DMS153 treated with DMSO at 0.1 percent for 48 hours (cell line): ENCODE data around the gene PRXL2B.
A peak's percentile ranks its signal among the peaks of the same experiment; 100 is the strongest.

Source experiments
- DNase-seq: peaks from one replicate; lab custom pipeline; 2025; ENCODE audit not compliant: unreplicated experiment; lab: John Stamatoyannopoulos, UW

Gene PRXL2B

DNA sequence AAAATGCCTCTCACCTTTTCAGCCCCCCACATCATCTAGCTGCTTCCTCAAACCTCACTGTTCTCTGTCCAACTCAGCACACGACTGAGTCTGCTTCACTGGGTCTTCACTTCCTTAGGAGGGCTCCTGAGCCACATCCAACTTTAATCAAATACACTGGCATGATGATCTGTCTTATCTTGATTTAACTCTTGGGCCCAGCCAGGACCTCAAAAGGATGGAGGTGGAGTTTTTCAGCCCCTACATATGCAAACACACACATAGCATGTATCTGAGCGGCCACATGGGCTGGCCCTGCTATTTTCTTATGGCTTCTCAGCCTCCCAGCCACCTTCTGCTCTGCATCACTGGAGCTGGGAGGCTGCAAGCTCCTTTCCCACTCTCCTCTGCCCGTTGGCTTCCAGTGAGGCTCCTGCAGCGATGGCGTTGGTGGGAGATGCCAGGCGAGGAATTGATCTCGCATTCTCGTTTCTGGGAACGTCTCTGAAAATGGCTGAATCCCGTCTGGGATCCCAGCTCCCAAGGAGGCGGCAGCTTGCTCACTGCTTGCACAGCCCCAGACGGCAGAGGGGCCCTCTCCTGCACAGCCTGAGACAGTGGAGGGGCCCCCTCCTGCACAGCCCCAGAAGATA lies 1.8 kb upstream of the PRXL2B start:
- DNase-seq = no peak

DNA sequence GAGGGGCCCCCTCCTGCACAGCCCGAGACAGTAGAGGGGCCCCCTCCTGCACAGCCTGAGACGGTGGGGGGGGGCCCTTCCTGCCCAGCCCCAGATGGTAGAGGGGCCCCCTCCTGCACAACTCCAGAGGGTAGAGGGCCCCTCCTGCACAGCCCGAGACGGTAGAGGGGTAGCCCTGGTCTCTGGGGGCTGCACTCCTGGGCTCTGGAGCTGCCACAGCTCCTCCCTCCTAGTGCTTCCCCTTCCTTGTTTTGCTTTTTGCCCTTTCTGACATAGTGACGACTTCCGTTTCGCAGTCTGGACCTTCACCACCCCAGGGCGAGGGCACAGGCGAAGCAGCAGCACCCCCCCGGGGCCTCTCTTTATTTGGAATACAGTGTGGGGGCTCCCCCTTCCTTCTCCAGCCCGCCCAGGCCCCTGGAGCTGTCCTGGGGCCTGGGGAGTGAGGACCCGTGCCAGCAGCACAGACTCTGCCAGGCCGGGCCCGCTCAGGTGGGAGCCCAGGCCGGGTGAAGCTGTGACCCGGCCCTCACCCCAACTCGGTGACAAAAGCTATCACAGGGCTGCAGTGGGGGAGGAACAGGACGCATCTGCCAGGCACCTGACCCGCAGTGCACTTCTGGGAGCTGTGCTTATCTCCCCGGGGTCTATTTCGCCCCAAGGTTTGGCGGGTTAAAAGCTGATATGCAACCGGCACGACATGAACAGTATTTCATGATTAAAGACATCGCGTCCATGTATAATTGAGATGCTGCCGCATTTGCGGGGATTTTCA lies 1.1 kb upstream of the PRXL2B start:
- DNase-seq = peak; percentile 78

DNA sequence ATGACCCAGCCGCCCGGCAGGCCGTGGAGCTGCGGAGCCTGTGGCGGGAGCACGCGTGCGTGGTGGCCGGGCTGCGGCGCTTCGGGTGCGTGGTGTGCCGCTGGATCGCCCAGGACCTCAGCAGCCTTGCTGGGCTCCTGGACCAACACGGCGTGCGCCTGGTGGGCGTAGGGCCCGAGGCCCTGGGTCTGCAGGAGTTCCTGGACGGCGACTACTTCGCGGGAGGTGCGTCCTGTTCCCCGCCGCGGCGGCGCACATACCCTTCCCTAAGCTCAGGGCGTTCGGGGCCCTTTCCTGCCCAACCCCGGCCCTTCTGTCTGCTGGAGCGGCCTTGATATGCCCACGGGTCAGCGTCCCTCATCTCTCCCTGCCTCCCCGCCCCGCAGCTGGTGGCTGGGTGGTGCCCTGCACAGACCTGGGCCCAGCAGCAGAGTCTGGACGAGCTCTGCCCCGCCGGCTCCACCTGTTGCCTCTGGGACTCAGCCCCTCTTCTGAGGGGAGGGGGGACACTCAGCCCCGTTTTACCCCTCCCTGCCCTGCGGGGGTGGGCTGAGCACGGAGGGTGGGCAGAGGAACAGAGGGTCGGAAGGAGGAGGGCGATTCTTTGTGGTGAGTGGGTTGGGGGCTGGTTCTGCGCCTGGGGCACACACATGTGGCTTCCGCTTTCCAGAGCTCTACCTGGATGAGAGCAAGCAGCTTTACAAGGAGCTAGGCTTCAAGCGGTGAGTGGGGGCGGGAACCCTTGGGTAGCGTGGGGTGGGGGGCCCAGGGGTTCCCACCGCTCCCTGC lies 688 bp downstream of the PRXL2B start:
- DNase-seq = no peak

DNA sequence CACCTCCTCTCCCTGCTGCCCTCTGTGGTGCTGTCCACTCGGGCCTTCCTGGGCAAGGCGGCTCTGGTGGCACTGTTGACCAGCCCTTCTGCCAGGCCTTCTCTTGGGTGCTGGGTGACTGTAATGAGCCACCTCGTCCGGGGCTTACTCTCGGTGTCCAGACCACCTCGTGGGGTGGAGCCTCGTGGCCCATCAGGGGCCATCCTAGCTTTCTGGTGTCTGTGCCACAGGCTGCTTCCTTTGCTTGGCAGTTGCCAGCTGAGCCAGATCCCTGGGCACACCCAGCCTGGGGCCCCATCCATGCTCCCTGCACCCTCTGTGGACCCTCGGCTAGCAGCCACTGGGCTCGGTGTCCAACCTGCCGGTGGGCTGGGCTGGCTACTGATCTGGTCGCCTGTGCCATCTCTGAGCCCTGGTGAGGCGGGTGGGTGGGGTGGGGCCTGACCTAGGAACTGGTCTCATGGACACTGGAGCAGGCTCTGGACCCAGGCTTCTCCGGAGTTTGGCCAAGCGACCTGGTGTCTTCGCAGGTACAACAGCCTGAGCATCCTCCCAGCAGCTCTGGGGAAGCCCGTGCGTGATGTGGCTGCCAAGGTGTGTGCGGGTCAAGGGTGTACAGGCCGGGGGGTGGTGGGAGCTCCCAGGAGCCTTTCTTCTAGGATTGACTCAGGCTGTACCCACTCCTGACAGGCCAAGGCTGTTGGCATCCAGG lies 1.4 kb downstream of the PRXL2B start:
- no peak for DNase-seq

DNA sequence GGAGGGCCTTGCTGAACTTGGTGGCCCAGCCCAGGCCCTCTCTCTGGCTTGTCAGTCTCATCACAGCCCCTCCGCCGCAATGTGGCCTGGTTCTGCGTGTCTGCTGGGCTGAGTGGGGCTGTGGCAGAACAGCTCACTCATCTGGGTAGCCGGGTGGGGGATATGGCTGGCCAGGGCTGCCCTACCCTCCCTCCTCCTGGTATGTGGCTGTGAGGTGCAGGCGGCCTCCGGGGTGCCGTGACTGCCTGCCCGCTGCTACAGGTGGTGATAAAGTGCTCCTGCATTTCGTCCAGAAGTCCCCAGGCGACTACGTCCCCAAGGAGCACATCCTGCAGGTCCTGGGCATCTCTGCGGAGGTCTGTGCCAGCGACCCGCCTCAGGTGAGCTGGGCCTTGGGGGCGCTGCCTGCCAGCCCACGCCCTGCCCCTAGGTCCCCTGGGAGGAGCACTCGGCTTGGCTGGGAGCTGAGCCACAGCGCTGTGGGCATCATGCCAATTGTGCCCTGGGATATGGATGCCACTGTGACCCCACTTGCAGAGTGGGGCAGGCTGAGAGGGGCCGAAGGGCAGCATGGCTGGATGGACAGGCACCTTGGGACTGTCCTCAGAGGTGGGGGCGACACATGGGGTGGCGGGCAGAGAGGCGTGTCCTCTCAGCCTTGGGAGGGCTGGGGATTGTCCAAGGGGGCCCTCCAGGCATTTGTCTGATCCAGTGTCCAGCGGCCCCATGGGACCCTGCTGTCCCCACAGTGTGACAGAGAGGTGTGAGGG lies 2.3 kb downstream of the PRXL2B start:
- peak; percentile 48 for DNase-seq

DNA sequence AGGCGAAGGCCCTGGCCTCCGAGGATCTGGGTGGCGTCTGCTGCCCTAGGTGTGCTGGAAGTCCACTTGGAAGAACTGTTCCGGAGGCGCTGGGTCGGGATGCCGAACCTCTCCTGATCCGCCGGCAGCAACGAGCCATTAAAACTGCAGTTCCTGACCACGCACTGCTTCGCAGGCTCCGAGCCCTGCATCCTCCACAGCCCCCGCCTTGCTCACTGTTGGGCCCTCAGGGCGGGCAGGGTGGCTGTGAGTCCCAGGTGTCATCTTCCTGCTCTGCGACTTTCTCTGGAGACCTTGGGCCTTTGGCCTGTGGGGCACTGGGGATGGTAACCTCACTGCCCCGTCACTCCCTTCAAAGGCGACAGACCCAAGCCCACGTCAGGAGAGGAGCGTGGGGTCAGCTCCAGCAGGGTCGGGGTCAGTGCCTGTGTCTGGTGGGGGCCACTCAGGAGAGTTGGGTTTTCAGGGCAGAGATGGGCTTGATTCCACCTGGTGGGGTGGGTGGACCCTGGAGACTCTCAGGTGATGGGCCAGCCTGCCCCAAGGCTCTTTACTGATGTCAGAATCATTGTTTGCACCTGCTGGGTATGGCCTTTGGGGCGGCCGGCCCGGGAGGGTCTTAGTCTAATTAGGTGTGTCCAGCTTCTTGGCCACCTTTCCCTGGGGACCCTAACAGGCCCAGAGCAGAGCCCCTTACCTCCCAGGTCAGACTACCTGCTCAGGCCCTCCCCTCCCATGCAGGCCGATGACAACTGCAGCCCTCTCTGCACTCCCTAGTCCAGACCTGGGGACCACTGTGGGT lies 3.1 kb downstream of the PRXL2B start:
- DNase-seq = no peak

DNA sequence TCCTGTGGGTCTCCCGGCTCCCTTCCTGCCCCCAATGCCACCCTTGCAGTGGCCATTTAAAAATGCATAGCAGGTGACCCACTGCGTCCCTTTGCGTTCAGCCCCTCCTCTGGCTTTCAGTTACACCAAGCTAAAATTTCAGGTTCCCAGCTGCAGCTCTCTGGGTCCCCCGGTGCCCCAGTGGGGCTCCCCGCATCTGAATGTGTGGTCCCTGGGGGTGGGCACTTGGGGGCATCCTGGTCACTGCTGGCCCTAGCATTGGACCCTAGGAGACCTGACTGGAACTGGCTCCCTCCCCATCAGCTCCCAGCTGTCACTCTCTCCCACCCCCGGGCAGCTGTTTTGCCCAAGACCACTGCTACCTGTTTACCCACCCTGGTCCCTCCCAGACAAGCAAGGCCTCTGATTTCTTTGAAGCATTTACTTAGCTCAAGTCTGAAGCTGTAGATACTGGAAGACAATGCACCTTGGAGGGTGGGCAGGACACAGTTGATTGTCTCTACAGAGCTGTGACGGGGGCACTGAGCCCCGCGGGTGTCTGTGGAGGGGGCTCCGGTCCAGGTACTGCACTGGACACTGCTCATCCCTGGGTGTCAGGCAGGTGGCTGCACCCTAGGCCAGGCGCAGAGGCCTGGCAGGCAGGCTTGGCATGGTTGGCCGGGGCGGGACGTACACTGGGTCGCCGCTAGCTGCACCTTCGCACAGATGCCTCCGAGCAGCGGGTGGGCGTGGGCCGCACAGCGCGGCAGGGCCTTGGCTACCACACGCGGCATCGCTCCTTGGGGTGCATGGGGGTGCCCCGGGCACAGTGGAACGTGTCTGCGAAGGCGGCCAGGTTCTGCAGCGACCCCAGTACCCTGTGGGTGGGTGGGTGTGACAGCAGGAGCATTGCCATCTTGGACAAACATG lies 3.9 kb downstream of the PRXL2B start:
- no peak for DNase-seq

DNA sequence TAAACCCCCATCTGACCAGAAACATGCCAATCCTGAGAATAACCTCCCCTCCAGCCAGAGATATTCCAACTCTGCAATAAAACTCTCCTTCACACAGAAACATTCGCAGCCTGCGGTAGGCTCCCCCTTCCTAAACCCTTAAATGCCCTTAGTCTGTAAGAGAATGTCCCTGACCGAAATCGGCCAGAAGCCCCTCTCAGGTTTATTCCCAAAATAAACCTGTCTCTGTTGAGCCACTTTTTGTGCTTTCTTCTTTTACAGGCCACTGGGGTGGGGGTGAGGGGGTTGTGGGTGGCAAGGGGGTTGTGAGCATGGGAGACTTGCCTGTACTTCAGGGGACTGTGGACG lies 4.6 kb downstream of the PRXL2B start:
- DNase-seq = no peak

DNA sequence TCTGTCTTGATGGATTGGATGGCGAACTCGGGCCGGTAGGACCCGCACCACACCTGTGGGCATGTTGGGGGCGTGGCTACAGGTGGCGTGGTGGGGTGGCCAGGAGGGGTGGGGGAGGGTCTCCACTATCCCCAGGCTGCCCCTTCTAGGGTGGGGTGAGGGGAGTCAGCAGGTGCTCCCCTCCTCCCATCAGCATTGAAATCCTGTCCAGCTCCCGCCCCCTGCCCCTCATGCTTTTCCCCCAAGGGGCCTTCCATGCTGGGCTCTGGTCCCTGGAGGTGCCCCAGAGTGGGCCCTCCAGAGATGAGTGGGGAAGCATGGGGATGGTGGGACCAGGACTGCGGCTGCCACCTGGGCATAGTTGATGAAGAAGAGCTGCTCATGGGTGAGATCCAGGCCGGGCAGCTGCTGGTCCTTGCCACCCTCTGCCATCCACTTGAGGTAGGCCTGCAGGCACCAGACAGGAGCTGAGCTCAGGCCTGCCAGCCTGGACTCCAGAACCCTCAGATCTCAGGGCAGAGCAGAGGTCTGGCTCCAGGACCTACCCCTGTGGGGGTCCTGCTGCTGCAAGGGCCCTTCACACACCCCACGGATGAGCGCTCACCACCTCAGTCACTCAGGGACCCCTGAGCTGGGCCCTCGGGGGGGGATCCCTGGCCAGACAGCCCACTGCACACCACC lies 5.1 kb downstream of the PRXL2B start:
- no peak for DNase-seq

DNA sequence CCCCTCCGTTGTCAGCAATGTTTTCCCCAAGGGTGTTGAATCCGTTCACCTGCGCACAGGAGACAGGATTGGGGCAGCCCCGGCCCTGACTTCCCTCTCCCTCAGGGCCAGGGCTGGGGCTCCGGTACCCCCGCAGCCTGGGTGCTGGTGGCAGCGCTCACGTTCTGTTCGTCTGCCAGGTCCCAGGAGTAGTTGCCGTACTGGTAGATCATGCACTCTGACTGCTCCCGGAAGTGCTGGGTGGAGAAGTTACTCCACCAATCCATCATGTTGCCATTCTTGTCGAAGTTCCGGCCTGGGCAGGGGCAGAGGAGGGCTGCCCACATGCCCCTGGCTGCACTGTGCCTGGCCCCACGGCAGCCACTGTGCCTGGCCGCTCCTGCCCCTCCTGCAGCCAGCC lies 6.1 kb downstream of the PRXL2B start:
- DNase-seq = peak; percentile 72

DNA sequence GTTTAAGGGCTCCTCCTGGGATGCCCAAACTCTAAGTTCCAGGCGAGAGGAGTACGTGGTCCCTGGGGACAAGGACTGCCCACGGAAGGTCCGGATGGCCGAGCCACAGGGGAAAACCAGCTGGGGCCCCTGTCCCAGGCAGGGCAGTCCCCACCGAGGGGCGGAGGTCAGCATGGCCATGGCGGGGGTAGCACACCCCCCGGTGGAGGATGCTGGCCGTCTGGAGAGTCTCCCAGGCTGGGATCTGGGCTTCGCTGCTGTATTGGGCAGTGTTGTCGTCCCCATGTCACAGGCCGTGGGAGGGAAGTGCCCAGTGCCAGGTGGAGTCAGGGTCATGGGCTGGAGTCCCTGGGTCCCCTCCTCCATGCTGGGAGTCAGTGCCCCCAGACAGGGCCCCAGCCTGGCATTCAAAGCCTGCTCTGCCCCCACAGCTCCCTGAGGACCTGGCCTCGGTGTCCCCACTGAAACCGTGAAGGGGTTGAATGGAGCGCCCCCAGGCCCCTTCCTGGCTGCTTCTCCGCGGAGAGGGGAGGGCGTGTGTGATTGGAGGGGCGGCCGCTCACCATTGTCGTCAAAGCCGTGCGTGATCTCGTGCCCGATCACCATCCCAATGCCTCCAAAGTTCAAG lies 6.8 kb downstream of the PRXL2B start:
- DNase-seq = no peak

DNA sequence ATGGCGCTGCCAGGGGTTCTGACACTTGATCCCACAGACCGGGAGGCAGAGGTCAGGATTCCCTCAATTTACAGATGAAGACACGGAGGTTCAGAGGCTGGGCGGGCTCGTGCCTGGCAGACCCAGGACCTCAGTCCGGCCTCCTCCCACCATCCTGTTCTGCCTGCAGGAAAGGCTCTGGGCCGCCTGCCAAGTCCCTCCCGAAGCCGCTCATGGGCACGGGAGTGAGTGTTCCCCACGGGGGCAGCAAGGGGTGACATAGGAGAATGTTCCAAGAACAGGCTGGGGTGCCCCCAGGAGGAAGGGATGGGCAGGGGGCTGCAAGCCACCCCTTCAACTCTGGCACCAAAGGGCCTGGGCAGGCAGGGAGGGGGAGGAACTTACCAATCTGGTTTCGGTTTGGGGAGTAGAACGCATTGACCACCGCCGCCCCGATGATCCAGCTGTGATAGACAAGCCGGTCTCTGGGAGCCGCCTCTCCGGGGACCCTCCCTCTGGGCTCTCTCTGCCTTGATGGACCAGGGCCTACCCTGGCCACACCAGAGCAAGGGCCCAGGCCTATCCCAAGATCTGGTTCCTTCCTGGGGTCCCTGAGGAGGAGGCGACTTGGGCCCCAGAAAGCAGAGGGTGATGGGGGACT lies 7.5 kb downstream of the PRXL2B start:
- peak; percentile 91 for DNase-seq

DNA sequence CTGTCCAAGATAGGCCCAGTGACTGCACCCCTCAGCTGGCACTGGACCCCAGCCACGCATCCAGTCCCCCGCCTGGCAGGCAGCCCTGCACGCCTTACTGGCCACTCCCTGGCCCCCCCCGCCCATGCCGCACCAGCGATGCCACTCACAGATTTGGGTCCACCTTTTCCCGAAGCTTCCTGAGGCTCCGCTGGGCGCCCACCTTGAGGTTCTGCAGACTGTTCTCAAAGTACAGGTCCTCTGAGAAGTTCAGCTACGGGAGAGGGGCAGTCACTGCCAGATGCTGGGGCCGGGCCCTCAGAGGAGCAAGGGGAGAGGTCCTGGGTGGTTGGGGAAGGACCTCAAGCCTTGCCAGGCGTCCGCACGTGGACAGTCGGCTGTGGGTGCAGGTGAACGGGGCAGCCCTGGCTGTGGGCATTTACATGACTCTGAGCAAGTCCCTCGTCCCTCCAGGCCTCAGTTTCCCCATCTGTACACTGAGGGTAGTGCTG lies 8.1 kb downstream of the PRXL2B start:
- DNase-seq = no peak

DNA sequence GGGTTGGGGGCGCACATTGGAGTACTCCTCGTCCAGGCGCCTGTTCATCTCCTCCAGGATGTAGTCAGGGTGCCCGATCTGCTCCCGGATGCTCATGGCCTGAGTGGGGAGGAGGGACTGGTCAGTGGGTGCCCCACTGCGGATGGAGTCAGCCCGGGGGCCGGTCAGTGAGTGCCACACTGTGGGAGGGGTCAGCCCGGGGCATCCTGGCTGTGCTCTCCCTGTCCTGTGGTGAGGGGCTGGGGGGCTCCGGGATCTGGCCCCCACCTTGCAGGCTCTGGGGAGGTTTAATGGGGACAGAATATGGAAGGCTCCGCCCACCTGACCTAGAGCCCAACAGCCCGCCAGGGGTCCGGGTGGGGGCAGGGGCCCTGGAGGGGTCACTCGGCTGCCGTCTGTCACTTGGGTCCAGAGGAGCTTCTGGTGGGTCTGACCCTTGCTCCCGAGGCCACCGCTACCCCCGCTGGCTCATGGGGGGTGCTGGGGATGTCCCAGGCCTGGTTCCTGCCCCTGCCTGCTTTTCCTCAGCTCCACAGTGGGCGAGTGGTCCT lies 8.8 kb downstream of the PRXL2B start:
- DNase-seq = no peak

DNA sequence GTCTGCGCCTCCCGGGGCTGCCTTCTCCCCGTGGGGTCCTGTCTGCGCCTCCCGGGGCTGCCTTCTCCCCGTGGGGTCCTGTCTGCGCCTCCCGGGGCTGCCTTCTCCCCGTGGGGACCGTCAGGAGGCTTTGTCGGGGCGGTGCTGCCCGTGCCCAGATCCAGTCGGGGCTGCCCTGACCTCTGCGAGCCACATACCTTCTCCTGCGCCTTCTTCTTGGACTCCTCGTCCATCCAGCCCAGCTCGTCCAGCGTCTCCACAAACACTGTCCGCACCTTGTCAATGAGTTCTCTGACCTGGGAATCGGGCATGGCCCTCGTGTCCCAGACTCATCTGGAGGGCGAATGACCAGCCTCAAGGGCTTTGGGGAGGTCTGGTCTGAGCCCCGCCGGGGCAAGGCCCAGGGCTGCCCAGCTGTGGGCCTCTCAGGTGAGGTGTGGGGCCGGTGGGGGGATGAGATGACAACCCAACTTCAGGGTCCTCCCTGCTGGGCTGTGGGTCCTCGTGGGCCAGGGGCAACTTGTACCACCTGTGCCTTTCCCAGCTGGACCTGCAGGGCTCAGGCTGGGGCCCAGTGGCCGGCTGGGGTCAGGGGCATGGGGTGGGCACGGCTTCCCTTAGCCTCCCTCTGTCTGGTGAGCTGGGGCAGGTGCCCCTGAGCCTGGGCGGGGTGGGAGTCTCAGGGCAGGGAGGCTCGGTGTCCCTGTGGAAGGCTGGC lies 9.4 kb downstream of the PRXL2B start:
- no peak for DNase-seq
